GM06990 (cell line): ENCODE results near the gene TIMM50.

ENCODE experiments used
- DNase-seq: peaks from one replicate; pipeline ENCODE4 v3.0.0-alpha.2; 2011; ENCODE audit not compliant: insufficient read length; ENCODE audit errors: extremely low read depth
- H3K27me3 ChIP-seq: replicated peaks from 2 replicates; pipeline ENCODE4 v1.6.0; 2011; ENCODE audit warnings: low read length; ENCODE audit not compliant: control insufficient read depth, insufficient read depth
- H3K36me3 ChIP-seq: 2 replicates; pipeline ENCODE4 v1.5.1; 2011; ENCODE audit warnings: low read length; ENCODE audit not compliant: control insufficient read depth, insufficient read depth
- H3K4me3 ChIP-seq: replicated peaks from 2 replicates; pipeline ENCODE4 v1.5.1; 2011; ENCODE audit warnings: low read depth, mild to moderate bottlenecking, control low read depth, low read length
- TF ChIP-seq, protein P1 (sequence below): IDR thresholded peaks from 2 replicates; pipeline ENCODE4 v1.5.1; 2011; ENCODE audit warnings: low read length, control low read depth, mild to moderate bottlenecking, inconsistent platforms; ENCODE audit not compliant: insufficient read depth, poor library complexity, severe bottlenecking

The TIMM50 gene

GRCh38 chr19:39436350-39436716 is 44.3 kb upstream of the TIMM50 start:
- H3K27me3 ChIP-seq = no peaks in the 10 kb centered on the region
- peaks cover 27% of the 10 kb centered on the region for H3K36me3 ChIP-seq
- DNase-seq = no peak
- TF ChIP-seq, protein P1, sequence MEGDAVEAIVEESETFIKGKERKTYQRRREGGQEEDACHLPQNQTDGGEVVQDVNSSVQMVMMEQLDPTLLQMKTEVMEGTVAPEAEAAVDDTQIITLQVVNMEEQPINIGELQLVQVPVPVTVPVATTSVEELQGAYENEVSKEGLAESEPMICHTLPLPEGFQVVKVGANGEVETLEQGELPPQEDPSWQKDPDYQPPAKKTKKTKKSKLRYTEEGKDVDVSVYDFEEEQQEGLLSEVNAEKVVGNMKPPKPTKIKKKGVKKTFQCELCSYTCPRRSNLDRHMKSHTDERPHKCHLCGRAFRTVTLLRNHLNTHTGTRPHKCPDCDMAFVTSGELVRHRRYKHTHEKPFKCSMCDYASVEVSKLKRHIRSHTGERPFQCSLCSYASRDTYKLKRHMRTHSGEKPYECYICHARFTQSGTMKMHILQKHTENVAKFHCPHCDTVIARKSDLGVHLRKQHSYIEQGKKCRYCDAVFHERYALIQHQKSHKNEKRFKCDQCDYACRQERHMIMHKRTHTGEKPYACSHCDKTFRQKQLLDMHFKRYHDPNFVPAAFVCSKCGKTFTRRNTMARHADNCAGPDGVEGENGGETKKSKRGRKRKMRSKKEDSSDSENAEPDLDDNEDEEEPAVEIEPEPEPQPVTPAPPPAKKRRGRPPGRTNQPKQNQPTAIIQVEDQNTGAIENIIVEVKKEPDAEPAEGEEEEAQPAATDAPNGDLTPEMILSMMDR = no peak
- peak overlapping the region; percentile 63 for H3K4me3 ChIP-seq

DNA sequence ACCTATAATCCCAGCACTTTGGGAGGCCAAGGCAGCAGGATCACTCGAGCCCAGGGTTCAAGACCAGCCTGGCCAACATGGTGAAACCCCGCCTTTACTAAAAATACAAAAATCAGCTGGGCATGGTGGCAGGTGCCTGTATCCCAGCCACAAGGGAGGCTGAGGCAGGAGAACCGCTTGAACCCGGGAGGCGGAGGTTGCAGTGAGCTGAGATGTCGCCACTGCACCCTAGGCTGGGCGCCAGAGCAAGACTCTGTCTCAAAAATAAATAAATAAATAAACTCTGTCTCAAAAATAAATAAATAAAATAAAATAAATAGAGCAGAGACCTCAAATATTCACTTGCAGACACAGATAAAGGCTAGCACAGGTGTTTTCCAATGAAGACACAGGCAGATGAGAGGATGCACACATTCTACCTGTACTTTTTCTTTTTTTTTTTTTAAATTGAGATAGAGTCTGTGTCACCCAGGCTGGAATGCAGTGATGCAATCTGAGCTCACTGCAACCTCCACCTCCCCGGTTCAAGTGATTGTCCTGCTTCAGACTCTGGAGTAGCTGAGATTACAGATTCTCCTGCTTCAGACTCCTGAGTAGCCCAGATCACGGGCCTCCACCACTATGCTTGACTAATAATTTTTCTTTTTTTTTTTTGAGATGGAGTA is 42.2 kb upstream of the TIMM50 start:
- TF ChIP-seq, protein P1 = no peak
- no peak overlapping the region for H3K4me3 ChIP-seq
- DNase-seq = no peak

DNA sequence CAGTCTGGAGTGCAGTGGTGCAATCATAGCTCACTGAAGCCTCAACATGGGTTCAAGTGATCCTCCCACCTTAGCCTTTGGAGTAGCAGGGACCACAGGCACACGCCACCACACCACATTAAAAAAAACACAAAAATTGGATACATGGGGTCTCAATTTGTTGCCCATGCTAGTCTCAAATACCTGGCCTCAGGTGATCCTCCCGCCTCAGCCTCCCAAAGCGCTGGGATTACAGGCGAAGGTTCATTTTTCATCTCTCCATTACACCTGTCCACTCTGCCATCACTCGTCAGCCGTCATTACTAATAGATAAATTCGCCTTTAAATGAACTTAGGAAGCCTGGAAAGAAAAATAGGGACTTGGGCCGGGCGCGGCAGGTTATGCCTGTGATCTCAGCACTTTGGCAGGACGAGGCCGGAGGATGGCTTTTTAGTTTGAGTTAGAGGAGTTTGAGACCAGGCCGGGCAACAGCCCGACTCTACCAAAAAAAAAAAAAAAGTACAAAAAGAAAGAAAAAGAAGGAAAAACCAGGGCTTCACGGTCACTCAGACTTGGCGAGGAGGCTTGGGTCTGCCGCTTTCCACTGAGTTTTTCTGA is 35.9 kb upstream of the TIMM50 start:
- H3K36me3 ChIP-seq = no peaks in the 10 kb centered on the region
- no peaks in the 10 kb centered on the region for H3K27me3 ChIP-seq
- peak overlapping the region; percentile 100 for H3K4me3 ChIP-seq
- DNase-seq = no peak
- TF ChIP-seq, protein P1 = no peak

More for the DNA sequence above, 42.2 kb upstream of the TIMM50 start:
- no peaks in the 10 kb centered on the region for H3K27me3 ChIP-seq
- peaks cover 14% of the 10 kb centered on the region for H3K36me3 ChIP-seq

DNA sequence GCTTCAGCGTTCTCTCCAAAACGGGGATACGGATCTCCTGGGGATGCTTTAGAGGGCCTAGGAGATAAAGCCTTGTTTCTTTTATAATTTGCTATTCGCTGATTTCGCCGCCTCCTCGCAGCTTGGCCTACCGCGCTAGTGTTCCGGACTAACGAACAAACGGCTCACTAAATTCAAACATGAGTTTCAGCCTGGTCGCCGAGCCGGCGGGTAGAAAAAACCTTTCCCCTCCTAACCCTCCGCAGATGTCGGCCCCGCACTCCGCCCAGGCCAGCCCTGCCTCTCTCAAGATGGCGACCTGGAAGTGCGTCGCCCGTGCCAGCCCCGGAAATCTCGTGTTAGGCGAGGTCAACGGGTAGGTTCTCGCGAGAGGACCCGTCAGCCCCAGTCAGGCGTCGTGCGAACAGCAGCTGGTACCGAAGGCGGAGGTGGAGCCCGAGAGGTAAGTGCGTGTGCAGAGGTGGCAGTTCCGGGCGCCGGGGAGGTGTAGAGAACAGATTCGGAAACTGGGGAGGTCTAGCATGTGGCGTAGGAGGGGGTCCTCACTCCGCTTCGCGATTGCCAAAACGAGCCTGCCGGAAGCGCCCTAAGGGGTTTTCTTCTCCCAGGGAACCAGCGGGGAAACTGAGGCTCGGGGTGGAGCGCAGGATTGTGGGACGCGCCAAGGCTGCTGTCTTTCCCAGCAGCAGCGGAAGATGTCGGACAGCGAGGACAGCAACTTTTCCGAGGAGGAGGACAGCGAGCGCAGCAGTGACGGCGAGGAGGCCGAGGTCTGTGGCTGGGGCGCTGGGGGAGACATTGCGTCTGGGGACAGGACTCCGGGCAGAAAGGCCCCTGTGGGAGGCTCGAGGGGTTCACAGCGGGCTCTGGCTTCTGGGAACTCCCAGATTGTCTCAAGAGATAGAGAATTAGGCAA is 35.2 kb upstream of the TIMM50 start, which contains the start of gene SUPT5H:
Gene SUPT5H, plus strand, starts transcription at position 387 of the 916 bp plus-strand sequence. Its CDS starts 309 bp downstream, at position 696.
- Histone ChIP-seq H3K4me3 (peak within 1 kb of the TSS; percentile 100), H3K27me3 (no peaks in the 10 kb centered on the region), H3K36me3 (no peaks in the 10 kb centered on the region)
- TF ChIP-seq, protein P1 = no peak
- peak; percentile 98 for DNase-seq

DNA sequence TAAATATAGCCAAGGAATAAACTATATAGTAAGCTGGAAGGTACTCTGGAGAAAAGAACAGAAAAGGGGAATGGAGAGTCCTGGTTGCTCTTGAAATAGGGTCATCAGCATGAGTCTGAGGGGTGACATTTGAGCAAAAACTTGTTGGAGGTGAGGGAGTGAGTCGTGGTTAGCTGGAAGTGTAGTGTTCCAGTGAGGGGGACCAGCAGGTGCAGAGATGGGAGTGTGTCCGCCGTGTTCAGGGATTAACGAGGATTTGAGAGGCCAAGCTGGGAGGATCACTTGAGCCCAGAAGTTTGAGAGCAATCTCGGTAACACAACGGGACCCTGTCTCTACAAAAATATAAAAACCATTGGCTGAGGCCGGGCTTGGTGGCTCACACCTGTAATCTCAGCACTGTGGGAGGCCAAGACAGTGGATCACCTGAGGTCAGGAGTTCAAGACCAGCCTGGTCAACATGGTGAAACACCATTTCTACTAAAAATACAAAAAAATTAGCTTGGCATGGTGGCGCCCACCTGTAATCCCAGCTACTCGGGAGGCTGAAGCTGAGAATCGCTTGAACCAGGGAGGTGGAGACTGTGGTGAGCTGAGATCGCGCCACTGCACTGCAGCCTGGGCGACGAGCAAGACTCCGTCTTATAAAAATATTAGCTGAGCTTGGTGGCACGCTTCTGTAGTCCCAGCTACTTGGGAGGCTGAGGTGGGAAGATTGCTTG is 34.1 kb upstream of the TIMM50 start:
- no peak for DNase-seq
- TF ChIP-seq, protein P1 = no peak
- H3K27me3 ChIP-seq = no peaks in the 10 kb centered on the region
- H3K36me3 ChIP-seq = no peaks in the 10 kb centered on the region; the same call in 1 of the 2 replicates
- peak overlapping the region; percentile 100 for H3K4me3 ChIP-seq
